Measurements from ENCODE around the gene ZSWIM9. TPM values are rescaled to one million over a fixed set of nuclear protein-coding genes. Genes with fewer than 3 reads are reported as not detected.

ZSWIM9 gene
- total and polyA plus RNA-seq, 7 experiments from 2014 or later: 0.82 to 11.6 (median 5.3) TPM

DNA sequence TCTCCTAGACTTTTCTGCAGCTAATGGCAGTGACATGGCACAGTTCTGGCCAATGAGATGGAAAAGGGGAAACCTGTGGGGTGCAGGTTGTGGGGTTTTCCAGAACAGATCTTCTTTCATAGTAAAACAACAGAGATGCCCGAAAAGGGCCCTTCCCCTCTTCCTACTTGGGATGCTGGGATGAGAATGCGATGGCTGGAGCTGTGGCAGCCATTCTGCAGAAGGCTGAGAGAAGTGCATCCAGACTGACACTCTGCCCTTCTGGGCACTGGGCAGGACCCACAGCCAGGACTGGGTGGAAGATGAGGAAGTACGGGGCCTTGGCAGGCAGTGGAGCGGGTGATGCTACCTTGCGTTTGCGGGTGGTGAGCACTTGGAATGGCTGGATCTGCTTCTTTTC lies 42.9 kb upstream of the ZSWIM9 start:
- Mint-ChIP-seq H3K9me3 (peaks cover 0 to 4% (median 0%) of the 10 kb centered on the region in 11 donors), H3K4me3 (no peak overlapping the region), H3K4me1 (peaks cover 0 to 11% (median 0%) of the 10 kb centered on the region in 7 donors), H3K36me3 (peaks cover 27 to 70% (median 44%) of the 10 kb centered on the region in 5 donors), H3K27me3 (no peaks in the 10 kb centered on the region), H3K27ac (peak overlapping the region in 2 of 9 donors; percentile 49 to 70)
- ChIA-PET CTCF (no interaction called here), POLR2A (interaction anchor here (0.6 kb wide), 1 partner anchor 1098 kb away, joined by 3 read pairs; no protein-coding TSS in a partner anchor)
- peaks cover 0 to 4% (median 0%) of the 10 kb centered on the region in 3 experiments for H3K9me3 ChIP-seq (ENCODE audit: control insufficient read depth in 2 of 3, low read length in 3 of 3)
- intact Hi-C loops (cut with micrococcal nuclease): no loop called here
- DNase-seq: no peak
- no peak overlapping the region for H3K4me3 ChIP-seq (ENCODE audit: low read length)
- no peaks in the 10 kb centered on the region for H3K4me1 ChIP-seq (ENCODE audit: control insufficient read depth in 2 of 2, insufficient read depth in 2 of 2, low read length in 2 of 2)
- H3K27ac ChIP-seq (ENCODE audit: low read depth, low read length): no peak overlapping the region
- peaks cover 0 to 80% (median 15%) of the 10 kb centered on the region in 3 experiments for H3K36me3 ChIP-seq (ENCODE audit: control insufficient read depth in 2 of 3, insufficient read depth in 3 of 3, low read length in 3 of 3)
- no peak for ATAC-seq
- no peaks in the 10 kb centered on the region for H3K27me3 ChIP-seq (ENCODE audit: control insufficient read depth in 2 of 2, insufficient read depth in 2 of 2, low read length in 2 of 2)

DNA sequence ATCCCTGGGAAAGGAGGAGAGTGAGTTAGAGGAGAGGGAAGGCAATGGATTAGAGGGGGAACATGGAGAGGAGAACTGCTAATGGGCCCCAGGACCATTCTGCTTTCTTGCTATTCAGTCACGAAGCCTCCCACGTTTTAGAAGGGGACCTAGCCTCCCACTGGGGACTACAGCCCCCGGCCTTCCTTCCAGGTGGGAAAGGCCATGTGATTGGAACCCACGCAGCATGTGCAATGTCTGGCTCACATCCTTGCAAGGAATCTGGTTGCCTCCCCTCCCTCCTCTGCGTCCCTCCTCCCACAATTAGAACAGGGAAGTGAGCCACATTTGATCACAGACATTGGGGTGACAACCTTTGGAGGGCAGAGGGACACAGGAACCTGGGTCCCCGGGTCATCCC lies 37.4 kb upstream of the ZSWIM9 start:
- no peak for DNase-seq
- CTCF ChIA-PET: interaction anchor here (0.8 kb wide), 1 partner anchor 48 kb away, joined by 3 read pairs; no protein-coding TSS in a partner anchor

GRCh38 chr19:48135411-48135810 lies 35.1 kb upstream of the ZSWIM9 start:
- Histone ChIP-seq H3K36me3 (ENCODE audit: control insufficient read depth in 2 of 3, insufficient read depth in 3 of 3, low read length in 3 of 3) (peaks cover 0 to 80% (median 0%) of the 10 kb centered on the region in 3 experiments), H3K4me3 (ENCODE audit: low read length) (no peak overlapping the region), H3K27ac (ENCODE audit: low read depth, low read length) (no peak overlapping the region), H3K9me3 (ENCODE audit: control insufficient read depth in 2 of 3, low read length in 3 of 3) (no peaks in the 10 kb centered on the region), H3K4me1 (ENCODE audit: control insufficient read depth in 2 of 2, insufficient read depth in 2 of 2, low read length in 2 of 2) (no peaks in the 10 kb centered on the region), H3K27me3 (ENCODE audit: control insufficient read depth in 2 of 2, insufficient read depth in 2 of 2, low read length in 2 of 2) (no peaks in the 10 kb centered on the region)
- Mint-ChIP-seq H3K4me1 (peaks cover 0 to 3% (median 0%) of the 10 kb centered on the region in 7 donors), H3K27ac (no peak overlapping the region), H3K4me3 (no peak overlapping the region), H3K36me3 (peaks cover 11 to 38% (median 15%) of the 10 kb centered on the region in 5 donors), H3K9me3 (peaks cover 0 to 5% (median 0%) of the 10 kb centered on the region in 11 donors), H3K27me3 (no peaks in the 10 kb centered on the region)
- intact Hi-C loops (cut with micrococcal nuclease): no loop called here
- POLR2A ChIA-PET: no interaction called here
- ATAC-seq (no peak), DNase-seq (no peak)
- CTCF ChIA-PET: no interaction called here

More for the DNA sequence above, 37.4 kb upstream of the ZSWIM9 start:
- intact Hi-C loops (cut with micrococcal nuclease): no loop called here
- Histone ChIP-seq H3K9me3 (ENCODE audit: control insufficient read depth in 2 of 3, low read length in 3 of 3) (no peaks in the 10 kb centered on the region), H3K4me3 (ENCODE audit: low read length) (no peak overlapping the region), H3K27me3 (ENCODE audit: control insufficient read depth in 2 of 2, insufficient read depth in 2 of 2, low read length in 2 of 2) (no peaks in the 10 kb centered on the region), H3K4me1 (ENCODE audit: control insufficient read depth in 2 of 2, insufficient read depth in 2 of 2, low read length in 2 of 2) (no peaks in the 10 kb centered on the region), H3K36me3 (ENCODE audit: control insufficient read depth in 2 of 3, insufficient read depth in 3 of 3, low read length in 3 of 3) (peaks cover 0 to 80% (median 3%) of the 10 kb centered on the region in 3 experiments), H3K27ac (ENCODE audit: low read depth, low read length) (no peak overlapping the region)
- H3K27ac Mint-ChIP-seq: no peak overlapping the region
- ATAC-seq: no peak
- H3K4me3 Mint-ChIP-seq: no peak overlapping the region
- H3K4me1 Mint-ChIP-seq: peaks cover 0 to 5% (median 0%) of the 10 kb centered on the region in 7 donors
- H3K36me3 Mint-ChIP-seq: peaks cover 5 to 38% (median 19%) of the 10 kb centered on the region in 5 donors
- peaks cover 0 to 6% (median 0%) of the 10 kb centered on the region in 11 donors for H3K9me3 Mint-ChIP-seq
- POLR2A ChIA-PET: no interaction called here
- no peaks in the 10 kb centered on the region for H3K27me3 Mint-ChIP-seq

GRCh38 chr19:48136547-48136946 lies 33.9 kb upstream of the ZSWIM9 start:
- CTCF ChIA-PET: no interaction called here
- intact Hi-C loops (cut with micrococcal nuclease): no loop called here
- Mint-ChIP-seq H3K36me3 (peaks cover 9 to 34% (median 13%) of the 10 kb centered on the region in 5 donors), H3K27me3 (no peaks in the 10 kb centered on the region), H3K4me3 (no peak overlapping the region), H3K4me1 (peaks cover 0 to 3% (median 0%) of the 10 kb centered on the region in 7 donors), H3K27ac (no peak overlapping the region), H3K9me3 (peaks cover 0 to 5% (median 0%) of the 10 kb centered on the region in 11 donors)
- POLR2A ChIA-PET: no interaction called here
- ATAC-seq: no peak
- Histone ChIP-seq H3K27me3 (ENCODE audit: control insufficient read depth in 2 of 2, insufficient read depth in 2 of 2, low read length in 2 of 2) (no peaks in the 10 kb centered on the region), H3K4me3 (ENCODE audit: low read length) (no peak overlapping the region), H3K27ac (ENCODE audit: low read depth, low read length) (no peak overlapping the region), H3K4me1 (ENCODE audit: control insufficient read depth in 2 of 2, insufficient read depth in 2 of 2, low read length in 2 of 2) (no peaks in the 10 kb centered on the region), H3K9me3 (ENCODE audit: control insufficient read depth in 2 of 3, low read length in 3 of 3) (no peaks in the 10 kb centered on the region), H3K36me3 (ENCODE audit: control insufficient read depth in 2 of 3, insufficient read depth in 3 of 3, low read length in 3 of 3) (peaks cover 0 to 75% (median 0%) of the 10 kb centered on the region in 3 experiments)
- no peak for DNase-seq

- Mint-ChIP-seq H3K36me3 (peaks cover 8 to 32% (median 10%) of the 10 kb centered on the region in 5 donors), H3K9me3 (peaks cover 0 to 3% (median 0%) of the 10 kb centered on the region in 11 donors), H3K4me1 (peaks cover 0 to 3% (median 0%) of the 10 kb centered on the region in 7 donors), H3K27me3 (no peaks in the 10 kb centered on the region), H3K27ac (no peak overlapping the region), H3K4me3 (no peak overlapping the region)
- H3K9me3 ChIP-seq (ENCODE audit: control insufficient read depth in 2 of 3, low read length in 3 of 3): no peaks in the 10 kb centered on the region
- H3K4me1 ChIP-seq (ENCODE audit: control insufficient read depth in 2 of 2, insufficient read depth in 2 of 2, low read length in 2 of 2): no peaks in the 10 kb centered on the region
- CTCF ChIA-PET: no interaction called here
- ATAC-seq (no peak), DNase-seq (no peak)
- no peak overlapping the region for H3K27ac ChIP-seq (ENCODE audit: low read depth, low read length)
- POLR2A ChIA-PET: no interaction called here
- intact Hi-C loops (cut with micrococcal nuclease): no loop called here
- H3K27me3 ChIP-seq (ENCODE audit: control insufficient read depth in 2 of 2, insufficient read depth in 2 of 2, low read length in 2 of 2): no peaks in the 10 kb centered on the region
- H3K36me3 ChIP-seq (ENCODE audit: control insufficient read depth in 2 of 3, insufficient read depth in 3 of 3, low read length in 3 of 3): peaks cover 0 to 70% (median 0%) of the 10 kb centered on the region in 3 experiments
- no peak overlapping the region for H3K4me3 ChIP-seq (ENCODE audit: low read length)
Observed at GRCh38 chr19:48137411-48137810, 33.1 kb upstream of the ZSWIM9 start.

DNA sequence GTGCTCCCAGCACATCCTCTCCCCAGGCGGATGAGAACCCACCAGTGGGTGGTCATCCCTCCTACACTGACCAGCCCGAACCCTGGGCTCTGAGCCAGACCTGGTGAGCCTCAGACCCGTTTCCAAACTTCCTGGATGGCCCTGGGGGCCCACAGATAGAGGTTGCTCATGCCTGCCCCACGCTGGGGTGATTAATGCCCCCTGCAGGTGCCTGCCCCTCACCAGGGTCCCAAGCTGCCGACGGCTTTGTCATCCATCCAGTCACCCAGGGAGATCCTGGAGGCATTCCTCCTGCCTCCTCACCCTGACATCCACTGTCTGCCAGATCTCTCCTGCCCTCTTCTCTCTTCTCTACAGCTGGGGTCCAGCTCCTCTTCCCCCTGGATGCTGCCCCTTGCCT lies 31.4 kb upstream of the ZSWIM9 start:
- Mint-ChIP-seq H3K36me3 (peaks cover 9 to 43% (median 21%) of the 10 kb centered on the region in 5 donors), H3K27ac (peak overlapping the region in 1 of 9 donors; percentile 29)
- CTCF ChIA-PET: interaction anchor here (1.0 kb wide), 1 partner anchor 32 kb away, joined by 3 read pairs; no protein-coding TSS in a partner anchor

More for the DNA sequence above, 31.4 kb upstream of the ZSWIM9 start:
- Histone ChIP-seq H3K36me3 (ENCODE audit: control insufficient read depth in 2 of 3, insufficient read depth in 3 of 3, low read length in 3 of 3) (peaks cover 0 to 72% (median 5%) of the 10 kb centered on the region in 3 experiments), H3K27me3 (ENCODE audit: control insufficient read depth in 2 of 2, insufficient read depth in 2 of 2, low read length in 2 of 2) (no peaks in the 10 kb centered on the region), H3K4me3 (ENCODE audit: low read length) (no peak overlapping the region), H3K27ac (ENCODE audit: low read depth, low read length) (no peak overlapping the region), H3K4me1 (ENCODE audit: control insufficient read depth in 2 of 2, insufficient read depth in 2 of 2, low read length in 2 of 2) (no peaks in the 10 kb centered on the region), H3K9me3 (ENCODE audit: control insufficient read depth in 2 of 3, low read length in 3 of 3) (no peaks in the 10 kb centered on the region)
- no peak for ATAC-seq
- Mint-ChIP-seq H3K9me3 (peaks cover 0 to 4% (median 0%) of the 10 kb centered on the region in 11 donors), H3K4me1 (peaks cover 0 to 1% (median 0%) of the 10 kb centered on the region in 7 donors), H3K27me3 (no peaks in the 10 kb centered on the region), H3K4me3 (no peak overlapping the region)
- DNase-seq: no peak
- POLR2A ChIA-PET: no interaction called here
- intact Hi-C loops (cut with micrococcal nuclease): no loop called here
